Stimulated activated naive CD4-positive, alpha-beta T cell (primary cell): ENCODE results near the gene PGBD2.
"Not testable (repeated sequence)": the region's sequence is repeated elsewhere in the genome, so short reads cannot be mapped to it uniquely, and the experiment has no call there.

Experiments
- DNase-seq, 6 experiments: peaks; one replicate each; lab custom pipeline; 2025; lab: John Stamatoyannopoulos, UW

PGBD2 gene, protein sequence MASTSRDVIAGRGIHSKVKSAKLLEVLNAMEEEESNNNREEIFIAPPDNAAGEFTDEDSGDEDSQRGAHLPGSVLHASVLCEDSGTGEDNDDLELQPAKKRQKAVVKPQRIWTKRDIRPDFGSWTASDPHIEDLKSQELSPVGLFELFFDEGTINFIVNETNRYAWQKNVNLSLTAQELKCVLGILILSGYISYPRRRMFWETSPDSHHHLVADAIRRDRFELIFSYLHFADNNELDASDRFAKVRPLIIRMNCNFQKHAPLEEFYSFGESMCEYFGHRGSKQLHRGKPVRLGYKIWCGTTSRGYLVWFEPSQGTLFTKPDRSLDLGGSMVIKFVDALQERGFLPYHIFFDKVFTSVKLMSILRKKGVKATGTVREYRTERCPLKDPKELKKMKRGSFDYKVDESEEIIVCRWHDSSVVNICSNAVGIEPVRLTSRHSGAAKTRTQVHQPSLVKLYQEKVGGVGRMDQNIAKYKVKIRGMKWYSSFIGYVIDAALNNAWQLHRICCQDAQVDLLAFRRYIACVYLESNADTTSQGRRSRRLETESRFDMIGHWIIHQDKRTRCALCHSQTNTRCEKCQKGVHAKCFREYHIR

DNA sequence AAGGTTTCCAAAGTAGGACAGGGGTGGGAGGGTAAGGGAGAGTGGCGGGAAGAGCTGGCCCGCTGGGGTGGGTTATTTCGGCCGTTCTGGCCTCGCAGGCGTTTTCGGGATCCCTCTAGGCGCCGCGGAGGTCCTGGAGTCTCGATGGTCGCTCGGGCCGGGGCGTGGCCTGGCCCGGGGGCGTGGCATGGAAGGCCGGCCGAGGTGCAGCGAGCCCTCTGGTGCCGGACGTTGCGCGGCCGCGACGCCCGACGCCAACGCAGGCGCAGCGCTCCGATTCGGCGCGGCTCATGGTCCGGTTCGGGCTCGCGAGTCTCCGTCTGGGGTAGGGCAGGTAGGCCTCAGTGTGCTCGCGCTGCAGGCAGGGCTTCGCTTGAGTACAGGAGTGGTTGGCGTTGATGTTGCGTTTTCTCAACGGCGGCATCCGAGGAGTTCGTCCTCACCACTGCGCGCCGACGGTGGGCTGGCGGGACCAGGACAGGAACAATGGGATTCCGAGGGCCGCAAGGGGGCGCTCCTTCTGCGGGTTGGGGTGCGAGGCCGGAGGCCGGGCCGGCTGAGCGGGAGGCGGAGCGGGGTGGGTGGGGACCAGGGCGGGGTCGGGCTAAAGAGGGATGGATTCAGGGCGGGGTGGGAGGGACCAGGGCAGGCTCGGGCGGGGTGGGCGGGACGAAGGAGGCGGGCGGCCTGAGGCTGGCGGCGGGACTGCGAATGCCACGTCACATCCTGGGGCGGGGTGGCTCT, at the start of gene PGBD2:
Gene PGBD2 (plus strand): TSS at position 227 of the 744 bp plus-strand sequence. CDS start 7,628 bp downstream, outside the sequence.
- peak; percentile 91 to 95 (median 93) for DNase-seq

DNA sequence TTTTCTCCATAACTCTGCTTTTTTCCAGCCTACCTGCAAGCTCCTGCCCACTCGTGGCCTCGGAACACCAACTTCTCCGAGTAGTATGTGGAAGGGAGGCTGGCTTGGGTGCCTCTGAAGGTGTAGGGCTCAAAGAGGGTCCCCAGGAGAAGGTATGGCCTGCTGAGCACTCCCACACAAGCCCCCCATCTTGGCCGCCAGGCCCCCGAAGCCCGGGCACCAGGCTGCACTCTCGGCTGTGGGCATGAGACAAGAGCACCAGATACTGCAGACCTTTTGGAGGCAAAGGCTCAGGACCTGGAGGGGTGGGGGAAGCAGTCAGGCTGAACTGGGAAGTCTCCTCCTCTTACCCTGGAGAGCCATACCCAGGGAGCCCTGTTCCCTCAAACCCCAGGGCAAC, 48.8 kb upstream of the PGBD2 start:
- DNase-seq, result no peak

DNA sequence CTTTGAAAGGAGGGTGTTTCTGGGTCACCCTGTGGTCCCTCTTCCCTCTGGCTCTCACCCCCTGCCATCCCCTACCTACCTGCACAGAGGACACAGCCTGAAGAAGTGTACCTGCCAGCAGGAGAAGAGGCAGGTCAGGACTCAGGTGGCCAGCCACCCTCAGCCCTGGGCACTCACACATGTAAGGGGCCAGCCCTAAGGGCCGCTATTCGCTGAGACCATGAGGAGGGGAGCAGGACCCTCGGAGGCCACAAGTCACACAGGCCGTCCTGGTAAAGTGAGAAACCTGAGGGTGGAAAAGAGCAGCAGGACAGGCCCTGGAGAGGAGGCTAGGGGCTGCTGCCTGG, 48.3 kb upstream of the PGBD2 start:
- DNase-seq, result peak in 1 of 6 experiments; percentile 37

DNA sequence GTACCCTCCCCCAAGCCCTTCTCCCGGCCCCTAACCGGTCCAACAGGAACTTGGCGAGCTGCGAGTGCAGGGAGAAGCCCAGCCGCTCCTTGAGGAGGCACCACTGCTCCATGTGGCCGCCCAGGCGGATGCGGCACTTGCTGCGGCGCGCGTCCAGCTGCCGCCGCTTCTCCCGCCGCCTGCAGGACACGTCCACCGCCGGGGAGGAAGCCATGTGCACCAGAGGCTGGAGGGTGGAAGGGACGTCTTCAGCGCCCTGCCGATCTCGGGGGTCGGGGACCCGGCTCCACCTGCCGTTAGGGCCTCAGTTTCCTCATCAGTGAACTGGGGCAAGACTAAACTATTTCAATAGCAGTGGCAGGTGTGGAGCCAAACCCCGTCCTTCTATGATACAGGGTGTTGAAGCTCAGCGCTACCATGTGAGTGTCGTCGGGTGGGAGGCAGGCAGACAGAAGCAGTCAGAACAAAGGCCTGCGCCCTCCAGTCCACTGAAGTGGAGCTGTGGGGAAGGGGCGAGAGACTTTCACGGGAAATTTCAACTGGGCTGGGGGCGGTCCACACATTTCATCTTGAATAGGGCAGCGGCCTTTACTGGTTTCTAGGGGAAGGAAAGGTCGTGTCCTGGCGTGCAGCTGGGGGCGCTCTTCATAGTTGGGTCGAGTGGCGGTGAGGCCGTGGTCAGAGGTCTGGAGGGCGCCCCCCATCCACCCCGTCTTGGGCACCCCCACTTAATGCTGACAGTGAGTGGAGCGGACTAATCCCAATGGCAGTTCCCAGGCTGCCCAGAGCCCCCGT, 47.7 kb upstream of the PGBD2 start:
- peak in 5 of 6 experiments; percentile 28 to 76 (median 62) for DNase-seq

DNA sequence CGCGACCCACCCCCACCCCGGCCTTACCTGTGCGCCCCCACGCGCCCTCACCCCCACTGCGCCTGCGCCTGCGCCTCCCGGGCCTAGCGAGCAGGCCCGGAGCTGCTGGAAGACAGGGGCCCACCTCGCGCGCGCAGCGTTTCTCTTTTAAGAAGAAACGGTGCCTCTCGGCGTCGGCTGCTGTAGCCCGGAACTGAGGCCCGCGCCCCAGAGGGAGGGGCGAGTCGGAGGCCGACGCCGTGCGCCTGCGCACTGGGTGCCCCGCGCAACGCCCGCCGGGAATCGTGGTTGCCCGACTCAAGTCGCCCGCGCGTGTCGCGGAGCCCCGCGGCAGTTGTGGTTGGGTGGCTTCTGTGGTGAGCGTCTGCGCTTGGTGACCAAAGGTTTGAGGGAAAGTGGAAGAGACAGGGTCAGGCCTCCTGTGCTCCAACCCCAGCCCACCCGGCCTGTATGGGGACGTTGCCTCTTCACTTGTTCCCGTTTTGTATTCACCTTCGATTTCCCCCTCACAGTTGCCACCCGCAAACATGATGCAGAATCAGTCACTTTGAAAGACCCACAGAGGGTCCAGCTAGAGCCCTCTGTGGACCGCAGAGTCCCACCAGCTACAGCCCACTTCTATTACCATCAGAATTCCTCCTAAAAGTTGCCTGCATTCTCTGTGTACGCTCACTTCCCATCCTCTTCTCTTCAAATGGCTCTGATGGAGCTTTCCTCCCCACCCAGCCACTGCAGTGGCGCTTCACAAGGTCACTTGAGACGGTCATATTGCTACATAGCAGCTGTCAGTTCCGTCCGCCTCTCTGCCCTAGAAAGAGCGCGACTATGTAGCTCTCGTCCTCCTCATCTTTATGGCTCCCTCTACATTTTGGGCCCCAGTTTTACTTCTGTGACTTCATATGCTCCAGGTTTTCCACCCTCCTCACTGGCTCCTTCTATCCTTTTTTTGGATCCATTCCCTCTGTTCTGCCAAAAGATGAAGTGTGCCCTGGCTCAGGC, 46.8 kb upstream of the PGBD2 start, which contains the start of gene ZNF692:
Gene ZNF692 (minus strand): TSS at position 195 of the 999 bp plus-strand sequence. CDS start 776 bp downstream, outside the sequence.
- DNase-seq, result peak; percentile 92 to 97 (median 95)

DNA sequence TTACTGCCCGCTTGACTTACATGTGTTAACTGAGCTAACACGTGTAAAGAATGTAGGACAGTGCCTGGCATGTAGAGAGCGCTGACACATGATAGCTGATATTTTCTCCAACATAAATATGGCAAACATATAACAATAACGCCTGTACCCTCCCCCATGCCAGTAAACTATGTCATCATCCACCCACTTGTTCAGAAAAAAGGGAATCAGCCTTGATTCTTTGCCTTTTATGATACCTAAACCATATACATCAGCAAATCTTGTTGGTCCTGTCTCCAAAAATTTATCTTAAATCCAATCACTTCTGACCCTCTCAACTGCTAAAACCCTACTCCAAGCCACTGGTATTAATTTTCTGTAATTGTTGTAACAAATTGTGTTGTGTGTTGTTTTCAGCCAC, 46.0 kb upstream of the PGBD2 start:
- DNase-seq, result no peak

DNA sequence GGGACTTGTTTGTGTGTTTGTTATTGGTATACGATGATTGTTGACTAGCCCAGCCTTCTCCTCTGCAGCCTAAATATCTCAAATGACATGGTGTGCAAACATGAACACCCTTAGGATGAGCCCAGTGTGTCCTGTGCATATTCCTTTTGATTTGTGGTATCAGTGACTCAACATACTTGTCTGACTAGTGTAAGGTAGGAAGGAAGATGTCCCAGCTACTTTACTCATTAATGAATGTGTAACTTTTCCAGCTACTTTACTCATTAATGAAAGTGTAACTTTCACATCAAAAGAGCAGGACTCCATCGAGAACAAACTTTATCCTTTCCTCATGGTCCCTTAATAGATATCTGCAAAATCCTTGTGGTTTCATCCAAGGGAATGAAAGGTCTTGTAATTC, 44.4 kb upstream of the PGBD2 start:
- DNase-seq, result no peak

DNA sequence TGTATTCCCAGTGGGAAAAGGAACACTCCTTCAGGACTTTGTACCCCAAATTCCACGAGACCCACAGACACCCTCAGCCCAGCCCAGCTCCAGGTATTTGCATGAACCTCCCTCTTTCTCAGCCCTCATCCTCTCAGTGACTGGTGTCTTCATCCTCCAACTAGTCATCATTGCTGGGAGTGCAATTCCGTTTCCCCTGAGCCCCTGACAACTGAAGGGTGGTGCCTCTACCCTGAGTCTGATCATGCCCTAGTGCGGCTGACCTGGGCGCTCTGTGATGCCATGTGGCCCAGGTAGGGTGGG, 43.4 kb upstream of the PGBD2 start:
- no peak for DNase-seq

DNA sequence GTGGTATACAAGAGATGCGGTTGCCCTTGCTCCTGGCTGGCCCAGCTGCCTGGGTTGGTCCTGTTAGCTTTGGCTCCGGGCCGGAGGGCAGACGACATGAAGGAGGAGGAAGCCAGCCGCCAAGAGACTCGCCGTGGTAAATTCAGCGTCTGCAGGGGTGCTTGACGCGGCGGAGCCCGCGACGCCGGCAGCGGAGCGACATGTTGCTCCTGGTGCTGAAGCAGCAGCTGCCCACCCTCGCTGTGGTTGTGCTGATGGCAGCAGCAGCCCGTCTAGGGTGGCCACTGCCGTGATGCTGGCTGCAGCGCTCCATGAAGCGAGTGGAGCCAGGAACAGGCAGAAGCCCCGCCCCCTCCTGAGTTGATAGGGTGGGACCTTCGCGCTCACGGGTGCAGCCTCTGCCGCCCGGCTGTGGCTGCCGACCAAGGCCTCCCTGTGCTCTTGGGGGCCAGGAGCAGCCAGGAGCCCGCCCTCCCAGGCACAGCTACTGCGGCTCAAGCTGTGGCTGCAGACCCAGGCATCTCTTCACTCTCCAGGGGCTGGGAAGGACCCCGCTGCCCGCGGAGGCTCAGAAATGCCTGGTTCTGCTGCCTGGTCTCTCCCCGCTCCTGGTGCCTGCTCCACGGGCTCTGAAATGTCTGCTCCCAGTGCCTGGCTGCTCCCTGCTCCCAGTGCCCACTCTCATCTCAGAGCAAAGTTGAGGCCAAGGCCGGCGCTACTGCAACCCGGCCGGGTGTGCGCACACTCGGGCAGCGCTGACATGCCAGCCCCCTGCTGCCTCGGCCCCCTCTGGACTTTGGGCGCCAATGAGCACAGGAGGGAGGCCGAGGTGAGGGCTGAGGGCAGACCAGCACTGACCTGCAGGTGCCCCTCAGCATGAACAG, 42.8 kb upstream of the PGBD2 start:
- peak; percentile 69 to 86 (median 74) for DNase-seq

DNA sequence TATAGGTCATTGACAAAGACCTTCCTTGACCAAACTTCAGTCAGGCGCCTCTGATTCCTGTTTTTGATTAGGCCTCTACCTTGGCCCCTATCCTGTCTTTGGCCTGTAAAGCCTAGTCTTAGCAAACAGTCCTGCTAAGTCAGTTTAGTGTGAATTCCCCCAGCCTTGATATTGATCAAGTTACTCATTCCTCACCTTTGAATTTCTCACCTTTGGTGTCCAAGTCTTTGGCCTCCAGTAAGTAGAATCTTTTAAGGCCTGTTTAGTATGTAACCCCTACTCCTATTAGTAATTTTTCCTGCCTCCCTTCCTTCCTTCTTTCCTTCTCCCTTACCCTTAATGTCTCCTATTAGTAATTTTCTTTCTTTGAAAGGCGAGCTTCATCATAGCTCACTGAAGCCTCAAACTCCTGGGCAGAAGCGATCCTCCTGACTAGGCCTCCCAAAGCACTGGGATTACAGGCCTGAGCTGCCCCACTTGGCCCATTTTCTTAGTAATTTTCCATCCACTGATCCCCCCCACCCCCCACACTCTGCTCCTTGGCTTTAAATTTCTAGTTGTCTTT, 34.1 kb upstream of the PGBD2 start:
- no peak for DNase-seq

DNA sequence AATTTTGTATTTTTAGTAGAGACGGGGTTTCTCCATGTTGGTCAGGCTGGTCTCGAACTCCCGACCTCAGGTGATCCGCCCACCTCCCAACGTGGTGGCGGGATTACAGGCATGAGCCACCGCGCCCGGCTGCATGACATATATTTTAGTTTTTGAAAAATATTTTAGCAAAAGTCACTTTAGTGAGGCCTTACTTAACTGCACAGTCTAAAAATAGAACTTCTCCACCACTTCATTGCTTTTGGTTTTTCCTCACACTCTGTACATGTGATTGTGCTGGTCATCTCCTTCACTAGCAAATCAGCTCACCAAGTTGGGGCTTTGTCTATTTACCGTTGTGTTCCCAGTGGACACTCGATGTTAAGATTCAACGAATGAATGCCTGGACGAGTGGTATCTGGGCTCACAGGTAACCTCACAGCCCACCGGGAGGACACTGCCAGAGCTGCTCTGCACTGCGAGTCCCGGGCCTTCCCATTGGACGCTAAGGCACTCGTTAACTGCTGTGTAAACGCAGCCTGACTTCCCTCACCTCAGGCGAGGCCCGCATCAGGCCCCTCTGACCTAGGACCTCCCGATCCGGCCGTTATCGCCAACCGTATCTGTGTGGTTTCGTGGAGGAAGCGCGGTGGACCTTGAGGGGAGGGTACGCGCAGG, 33.2 kb upstream of the PGBD2 start:
- peak in 5 of 6 experiments; percentile 34 to 69 (median 45) for DNase-seq

DNA sequence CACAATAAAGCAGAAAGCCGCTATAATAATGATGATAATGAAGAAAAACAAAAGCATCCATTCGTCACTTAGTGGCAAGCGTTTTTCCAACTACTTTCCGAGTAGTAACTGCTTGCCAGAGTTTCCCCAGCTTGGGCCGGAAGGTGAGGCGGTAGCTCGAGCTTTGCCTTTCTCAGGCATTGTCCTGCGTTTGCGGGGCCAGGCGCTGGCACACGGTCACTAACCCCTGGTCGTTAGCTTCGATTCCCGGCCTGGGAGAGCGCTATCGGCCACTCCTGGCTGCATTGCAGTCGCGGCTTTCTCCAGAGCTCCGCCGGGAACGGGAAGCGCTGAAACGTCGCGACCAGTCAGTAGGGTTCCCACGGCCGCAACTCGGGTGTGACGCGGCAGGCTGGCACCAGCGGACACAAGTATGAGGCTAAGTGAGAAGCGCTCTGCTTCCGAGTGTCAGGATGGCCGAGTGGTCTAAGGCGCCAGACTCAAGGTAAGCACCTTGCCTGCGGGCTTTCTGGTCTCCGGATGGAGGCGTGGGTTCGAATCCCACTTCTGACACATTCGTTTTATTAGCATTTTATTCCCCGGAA, 32.5 kb upstream of the PGBD2 start:
- DNase-seq, result peak; percentile 81 to 99 (median 90)

DNA sequence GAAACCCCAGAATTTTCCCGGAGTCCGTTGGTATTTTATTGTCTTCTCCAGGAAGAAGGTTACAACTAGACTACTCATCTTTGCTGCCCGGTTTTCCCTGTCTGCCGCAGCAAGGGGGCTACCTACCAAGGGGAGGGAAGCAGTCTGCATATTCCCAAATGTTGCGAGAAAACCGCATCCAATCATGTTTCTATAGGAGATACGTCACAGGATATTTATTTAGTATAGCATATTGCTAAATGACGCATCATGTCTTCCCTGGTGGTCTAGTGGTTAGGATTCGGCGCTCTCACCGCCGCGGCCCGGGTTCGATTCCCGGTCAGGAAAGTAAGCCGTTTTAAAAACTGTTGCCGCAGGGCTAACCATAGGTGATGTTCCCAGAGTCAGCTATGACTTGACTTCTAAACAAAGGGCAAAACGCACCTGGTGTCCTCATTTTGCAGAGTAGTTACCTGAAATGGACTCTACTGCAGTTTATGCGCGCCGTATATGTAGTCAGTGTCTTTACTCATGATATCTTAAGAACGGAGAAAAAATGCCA, 32.0 kb upstream of the PGBD2 start:
- DNase-seq, result peak; percentile 69 to 99 (median 88)

DNA sequence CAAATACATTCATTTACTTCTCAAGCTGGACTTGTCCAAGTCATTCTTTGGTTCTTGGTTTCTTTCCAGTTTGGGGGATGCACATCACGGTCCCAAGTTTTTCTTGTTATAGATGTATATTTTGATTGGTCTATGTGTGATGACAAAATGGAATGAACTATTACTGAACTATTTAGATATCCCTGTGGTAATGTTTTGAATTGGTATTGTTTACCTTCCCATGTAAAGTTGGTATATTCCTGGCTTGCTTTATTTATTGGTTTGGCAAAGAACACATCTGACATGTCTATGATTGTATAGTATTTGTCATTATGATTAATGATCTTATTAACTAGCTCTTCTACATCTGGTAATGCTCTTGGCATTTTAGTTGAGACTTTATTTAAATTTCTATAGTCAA, 24.8 kb upstream of the PGBD2 start:
- DNase-seq, result no peak

DNA sequence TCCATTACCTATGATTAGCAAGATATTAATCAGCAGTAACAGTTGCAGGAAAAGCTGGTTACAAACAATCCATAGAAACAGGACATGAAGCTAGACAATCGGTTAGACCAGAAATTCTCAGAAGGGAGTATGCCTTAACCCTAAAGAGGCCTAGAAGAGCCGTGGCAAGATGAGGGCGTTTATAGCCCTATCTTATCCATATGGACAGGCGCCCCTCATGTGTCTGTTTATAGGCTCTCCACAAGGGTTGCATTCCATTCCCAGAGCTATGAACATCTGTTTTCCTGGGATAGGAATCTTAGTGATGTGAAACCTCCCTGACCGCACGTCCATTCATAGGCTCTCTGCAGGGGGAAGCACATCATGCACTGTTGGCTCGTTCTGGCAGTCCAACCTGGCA, 23.6 kb upstream of the PGBD2 start:
- not testable (repeated sequence) for DNase-seq

DNA sequence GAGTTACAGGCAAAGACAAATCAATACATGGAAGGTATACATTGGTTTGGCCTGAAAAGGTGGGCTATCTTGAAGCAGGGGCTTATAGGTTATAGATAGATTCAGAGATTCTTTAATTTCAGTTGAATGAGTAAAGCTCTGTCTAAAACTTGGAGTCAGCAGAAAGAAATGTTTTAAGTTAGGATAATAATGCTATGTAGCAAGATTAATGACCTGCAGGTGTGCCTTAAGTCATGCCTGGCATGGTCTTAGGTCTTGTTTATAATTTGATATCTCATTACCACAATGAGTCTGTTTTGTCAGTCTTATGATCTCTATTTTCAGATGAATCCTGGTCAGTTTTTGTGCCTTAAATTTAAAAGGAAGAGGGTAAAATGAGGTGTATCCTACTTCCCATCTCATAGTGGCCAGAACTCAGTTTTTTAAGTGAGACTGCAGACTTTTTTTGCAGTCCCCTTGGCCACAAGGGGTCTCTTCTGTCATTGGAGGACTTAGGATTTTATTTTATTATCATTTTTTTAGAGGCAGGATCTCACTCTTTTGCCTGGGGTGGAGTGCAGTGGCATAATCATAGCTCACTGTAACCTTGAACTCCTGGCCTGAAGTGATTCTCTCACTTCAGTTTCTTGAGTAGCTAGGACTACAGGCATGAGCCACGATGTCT, 21.3 kb upstream of the PGBD2 start:
- DNase-seq, result no peak

DNA sequence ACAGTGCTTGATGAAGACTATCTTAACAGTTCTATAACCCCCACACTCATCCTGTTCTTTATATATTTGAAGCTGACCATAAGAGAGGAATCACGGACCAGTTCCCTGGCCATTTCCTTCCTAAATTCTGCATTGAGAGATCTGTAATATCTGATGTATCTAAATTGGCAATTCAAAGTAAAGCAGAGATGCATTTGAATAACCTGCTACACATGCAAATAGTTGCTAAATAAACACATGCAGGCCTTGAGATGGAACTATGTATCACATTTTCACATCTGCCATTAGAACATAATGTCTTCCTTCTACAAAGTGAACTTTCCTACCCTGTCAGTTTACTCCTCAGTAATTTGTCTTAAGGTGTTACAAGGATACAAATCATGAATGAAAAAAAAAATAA, 20.4 kb upstream of the PGBD2 start:
- no peak for DNase-seq
